Measurements from ENCODE around the gene CD84. TPM values are rescaled to one million over a fixed set of nuclear protein-coding genes. Genes with fewer than 3 reads are reported as not detected.
"Not testable (repeated sequence)": the region's sequence is repeated elsewhere in the genome, so short reads cannot be mapped to it uniquely, and the experiment has no call there.

The CD84 gene
- total and polyA plus RNA-seq, 4 donors, result 3.3 to 10.1 (median 5.3) TPM

DNA sequence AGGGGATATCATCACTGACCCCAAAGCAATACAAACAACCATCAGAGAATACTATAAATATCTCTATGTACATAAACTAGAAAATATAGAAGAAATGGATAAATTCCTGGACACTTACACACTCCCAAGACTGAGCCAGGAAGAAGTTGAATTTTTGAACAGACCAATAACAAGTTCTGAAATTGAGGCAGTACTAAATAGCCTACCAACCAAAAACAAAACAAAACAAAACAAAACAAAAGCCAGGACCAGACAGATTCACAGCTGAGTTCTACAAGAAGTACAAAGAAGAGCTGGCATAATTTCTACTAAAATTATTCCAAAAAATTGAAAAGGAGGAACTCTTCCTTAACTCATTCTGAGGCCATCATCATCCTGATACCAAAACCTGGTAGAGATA, 18.5 kb downstream of the CD84 start:
- no peak for DNase-seq (ENCODE audit: low read depth in 4 of 6, low spot score in 6 of 6)
- H3K36me3 ChIP-seq (ENCODE audit: control insufficient read depth, insufficient read depth, low read length), result no peaks in the 10 kb centered on the region
- no peak overlapping the region for H3K4me3 ChIP-seq (ENCODE audit: low read depth, low read length)
- H3K9me3 ChIP-seq (ENCODE audit: control insufficient read depth, insufficient read depth, low read length), result no peaks in the 10 kb centered on the region
- H3K27me3 ChIP-seq (ENCODE audit: control insufficient read depth, insufficient read depth, low read length), result no peaks in the 10 kb centered on the region
- H3K4me1 ChIP-seq (ENCODE audit: control insufficient read depth, insufficient read depth, low read length), result no peaks in the 10 kb centered on the region
- no peak overlapping the region for H3K27ac ChIP-seq (ENCODE audit: low read depth, low read length)

DNA sequence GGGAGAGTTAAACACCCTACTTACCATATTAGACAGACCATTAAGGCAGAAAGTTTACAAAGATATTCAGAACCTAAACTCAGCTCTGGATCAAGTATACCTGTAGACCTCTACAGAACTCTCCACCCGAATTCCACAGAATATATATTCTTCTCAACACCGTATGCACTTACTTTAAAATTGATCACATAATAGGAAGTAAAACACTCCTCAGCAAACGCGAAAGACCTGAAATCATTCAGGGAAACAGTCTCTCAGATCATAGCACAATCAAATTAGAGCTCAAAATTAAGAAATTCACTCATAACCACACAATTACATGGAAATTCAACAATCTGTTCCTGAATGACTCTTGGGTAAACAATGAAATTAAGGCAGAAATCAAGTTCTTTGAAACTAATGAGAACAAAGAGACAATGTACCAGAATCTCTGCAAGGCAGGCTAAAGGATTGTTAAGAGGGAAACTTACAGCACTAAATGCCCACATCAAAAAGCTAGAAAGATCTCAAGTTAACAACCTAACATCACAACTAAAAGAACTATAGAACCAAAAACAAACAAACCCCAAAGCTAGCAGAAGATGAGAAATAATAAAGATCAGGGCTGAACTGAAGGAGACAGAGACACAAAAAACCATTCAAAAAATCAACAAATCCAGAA, 19.1 kb downstream of the CD84 start:
- WGBS (ENCODE audit: insufficient coverage), result 40% methylated on average over 1 of the region's 4 CpGs
- H3K27ac ChIP-seq (ENCODE audit: low read depth, low read length), result no peak overlapping the region
- H3K36me3 ChIP-seq (ENCODE audit: control insufficient read depth, insufficient read depth, low read length), result no peaks in the 10 kb centered on the region
- DNase-seq (ENCODE audit: low read depth in 4 of 6, low spot score in 6 of 6), result no peak
- no peaks in the 10 kb centered on the region for H3K4me1 ChIP-seq (ENCODE audit: control insufficient read depth, insufficient read depth, low read length)
- no peaks in the 10 kb centered on the region for H3K9me3 ChIP-seq (ENCODE audit: control insufficient read depth, insufficient read depth, low read length)
- H3K4me3 ChIP-seq (ENCODE audit: low read depth, low read length), result no peak overlapping the region
- H3K27me3 ChIP-seq (ENCODE audit: control insufficient read depth, insufficient read depth, low read length), result no peaks in the 10 kb centered on the region

DNA sequence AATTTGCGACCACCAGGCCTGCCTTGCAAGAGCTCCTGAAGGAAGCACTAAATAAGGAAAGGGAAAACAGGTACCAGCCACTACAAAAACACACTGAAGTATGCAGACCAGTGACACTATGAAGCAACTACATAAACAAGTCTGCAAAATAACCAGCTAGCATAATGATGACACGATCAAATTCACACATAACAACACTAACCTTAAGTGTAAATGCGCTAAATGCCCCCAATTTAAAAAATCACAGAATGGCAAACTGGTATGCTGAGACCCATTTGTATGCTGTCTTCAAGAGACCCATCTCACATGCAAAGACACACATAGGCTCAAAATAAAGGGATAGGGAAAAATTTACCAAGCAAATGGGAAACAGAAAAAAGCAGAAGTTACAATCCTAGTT, 19.9 kb downstream of the CD84 start:
- WGBS (ENCODE audit: insufficient coverage), result 92% methylated on average over 3 of the region's 3 CpGs
- H3K36me3 ChIP-seq (ENCODE audit: control insufficient read depth, insufficient read depth, low read length); H3K27me3 ChIP-seq (ENCODE audit: control insufficient read depth, insufficient read depth, low read length); H3K4me1 ChIP-seq (ENCODE audit: control insufficient read depth, insufficient read depth, low read length); H3K9me3 ChIP-seq (ENCODE audit: control insufficient read depth, insufficient read depth, low read length); H3K4me3 ChIP-seq (ENCODE audit: low read depth, low read length); H3K27ac ChIP-seq (ENCODE audit: low read depth, low read length); DNase-seq (ENCODE audit: low read depth in 4 of 6, low spot score in 6 of 6): not testable (repeated sequence)

DNA sequence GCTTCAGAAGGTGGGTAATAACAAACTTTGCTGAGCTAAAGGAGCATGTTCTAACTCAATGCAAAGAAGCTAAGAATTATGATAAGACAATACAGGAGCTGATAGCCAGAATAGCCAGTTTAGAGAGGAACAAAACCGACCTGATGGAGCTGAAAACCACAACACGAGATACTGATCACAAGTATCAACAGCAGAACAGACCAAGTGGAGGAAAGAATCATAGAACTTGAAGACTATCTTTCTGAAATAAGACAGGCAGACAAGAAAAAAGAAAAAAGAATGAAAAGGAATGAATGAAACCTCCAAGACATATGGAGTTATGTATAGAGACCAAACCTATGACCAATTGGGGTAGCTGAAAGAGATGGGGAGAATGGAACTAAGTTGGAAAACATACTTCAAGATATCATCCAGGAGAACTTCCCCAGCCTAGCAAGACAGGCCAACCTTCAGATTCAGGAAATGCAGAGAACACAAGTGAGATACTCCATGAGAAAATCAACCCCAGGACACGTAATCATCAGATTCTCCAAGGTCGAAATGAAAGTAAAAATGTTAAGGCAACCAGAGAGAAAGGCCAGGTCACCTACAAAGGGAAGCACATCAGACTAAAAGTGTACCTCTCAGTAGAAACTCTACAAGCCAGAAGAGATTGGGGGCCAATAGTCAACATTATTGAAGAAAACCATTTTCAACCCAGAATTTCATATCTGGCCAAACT, 20.5 kb downstream of the CD84 start:
- no peaks in the 10 kb centered on the region for H3K4me1 ChIP-seq (ENCODE audit: control insufficient read depth, insufficient read depth, low read length)
- no peaks in the 10 kb centered on the region for H3K36me3 ChIP-seq (ENCODE audit: control insufficient read depth, insufficient read depth, low read length)
- DNase-seq (ENCODE audit: low read depth in 4 of 6, low spot score in 6 of 6), result no peak
- H3K4me3 ChIP-seq (ENCODE audit: low read depth, low read length), result no peak overlapping the region
- no peaks in the 10 kb centered on the region for H3K27me3 ChIP-seq (ENCODE audit: control insufficient read depth, insufficient read depth, low read length)
- 80% methylated on average over 1 of the region's 4 CpGs for WGBS (ENCODE audit: insufficient coverage)
- no peak overlapping the region for H3K27ac ChIP-seq (ENCODE audit: low read depth, low read length)
- H3K9me3 ChIP-seq (ENCODE audit: control insufficient read depth, insufficient read depth, low read length), result no peaks in the 10 kb centered on the region

DNA sequence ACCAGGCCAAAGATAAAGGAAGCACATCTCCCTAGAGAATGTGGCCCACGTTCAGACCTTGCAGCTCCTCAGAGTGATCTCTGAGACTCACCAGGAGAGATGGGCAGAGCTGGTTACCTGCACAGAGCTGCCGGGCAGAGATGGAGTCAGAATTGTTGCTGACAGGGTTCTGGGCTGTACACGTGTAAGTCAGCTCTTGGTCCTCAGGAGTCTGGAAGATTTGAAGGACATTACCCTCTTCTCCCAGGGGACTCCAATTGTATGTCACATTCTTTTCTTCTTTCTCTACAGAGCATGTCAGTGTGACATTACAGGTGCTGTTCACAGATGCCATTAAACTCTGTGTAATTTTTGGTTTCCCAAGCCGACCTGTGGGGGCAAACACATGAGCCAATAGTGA, 25.5 kb downstream of the CD84 start:
- Histone ChIP-seq H3K36me3 (ENCODE audit: control insufficient read depth, insufficient read depth, low read length) (no peaks in the 10 kb centered on the region), H3K27me3 (ENCODE audit: control insufficient read depth, insufficient read depth, low read length) (no peaks in the 10 kb centered on the region), H3K27ac (ENCODE audit: low read depth, low read length) (no peak overlapping the region), H3K4me3 (ENCODE audit: low read depth, low read length) (no peak overlapping the region), H3K4me1 (ENCODE audit: control insufficient read depth, insufficient read depth, low read length) (no peaks in the 10 kb centered on the region), H3K9me3 (ENCODE audit: control insufficient read depth, insufficient read depth, low read length) (no peaks in the 10 kb centered on the region)
- WGBS (ENCODE audit: insufficient coverage), result 80% methylated on average over 3 of the region's 4 CpGs
- DNase-seq (ENCODE audit: low read depth in 4 of 6, low spot score in 6 of 6), result no peak

DNA sequence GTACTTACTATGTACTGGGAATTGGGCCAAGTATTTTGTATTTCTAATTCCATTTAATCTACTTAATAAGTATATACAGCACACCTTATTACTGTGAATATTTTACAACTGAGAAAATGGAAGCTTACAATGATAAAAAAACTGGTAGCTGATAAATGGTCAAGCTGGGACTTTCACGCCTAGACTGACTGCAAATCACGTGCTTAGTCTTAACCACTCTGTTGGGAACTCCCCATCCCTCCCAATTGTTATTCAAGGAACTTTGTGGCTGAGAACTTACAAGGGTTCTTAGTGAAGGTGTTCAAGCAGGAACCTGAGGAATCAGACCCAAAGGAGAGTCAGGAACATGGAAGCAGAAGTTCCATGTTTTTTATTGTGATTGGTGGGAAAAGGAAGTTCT, 26.9 kb downstream of the CD84 start:
- WGBS (ENCODE audit: insufficient coverage), result no CpG with 5 or more reads among the region's 2 CpGs
- no peak overlapping the region for H3K4me3 ChIP-seq (ENCODE audit: low read depth, low read length)
- no peaks in the 10 kb centered on the region for H3K4me1 ChIP-seq (ENCODE audit: control insufficient read depth, insufficient read depth, low read length)
- no peaks in the 10 kb centered on the region for H3K9me3 ChIP-seq (ENCODE audit: control insufficient read depth, insufficient read depth, low read length)
- no peak for DNase-seq (ENCODE audit: low read depth in 4 of 6, low spot score in 6 of 6)
- H3K36me3 ChIP-seq (ENCODE audit: control insufficient read depth, insufficient read depth, low read length), result no peaks in the 10 kb centered on the region
- H3K27me3 ChIP-seq (ENCODE audit: control insufficient read depth, insufficient read depth, low read length), result no peaks in the 10 kb centered on the region
- no peak overlapping the region for H3K27ac ChIP-seq (ENCODE audit: low read depth, low read length)

DNA sequence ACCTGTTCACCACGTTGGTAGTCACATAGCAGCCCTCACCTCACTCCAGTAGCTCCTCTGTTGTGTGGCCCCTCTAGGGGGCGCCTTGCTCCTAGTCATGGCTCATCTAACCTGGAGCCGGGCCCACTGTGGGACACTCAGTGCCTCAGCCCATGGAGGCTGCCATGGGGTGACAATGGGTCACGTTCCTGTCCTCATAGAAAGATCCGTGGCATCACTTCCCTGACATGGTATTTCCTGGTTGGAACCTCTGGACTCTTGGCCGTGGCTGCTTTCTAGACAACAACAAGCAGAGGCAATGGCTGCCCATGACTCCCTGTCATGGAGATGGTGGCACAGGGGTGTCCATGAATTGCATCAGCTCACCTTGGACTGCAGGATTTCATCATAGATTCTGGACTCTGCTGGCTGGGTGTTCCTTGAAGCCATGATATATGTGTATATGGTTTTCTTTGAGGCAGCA, 28.7 kb downstream of the CD84 start:
- no peak overlapping the region for H3K27ac ChIP-seq (ENCODE audit: low read depth, low read length)
- H3K4me3 ChIP-seq (ENCODE audit: low read depth, low read length), result no peak overlapping the region
- H3K27me3 ChIP-seq (ENCODE audit: control insufficient read depth, insufficient read depth, low read length), result no peaks in the 10 kb centered on the region
- 73% methylated on average over 6 of the region's 6 CpGs for WGBS (ENCODE audit: insufficient coverage)
- H3K4me1 ChIP-seq (ENCODE audit: control insufficient read depth, insufficient read depth, low read length), result no peaks in the 10 kb centered on the region
- no peaks in the 10 kb centered on the region for H3K36me3 ChIP-seq (ENCODE audit: control insufficient read depth, insufficient read depth, low read length)
- no peaks in the 10 kb centered on the region for H3K9me3 ChIP-seq (ENCODE audit: control insufficient read depth, insufficient read depth, low read length)
- DNase-seq (ENCODE audit: low read depth in 4 of 6, low spot score in 6 of 6), result no peak

DNA sequence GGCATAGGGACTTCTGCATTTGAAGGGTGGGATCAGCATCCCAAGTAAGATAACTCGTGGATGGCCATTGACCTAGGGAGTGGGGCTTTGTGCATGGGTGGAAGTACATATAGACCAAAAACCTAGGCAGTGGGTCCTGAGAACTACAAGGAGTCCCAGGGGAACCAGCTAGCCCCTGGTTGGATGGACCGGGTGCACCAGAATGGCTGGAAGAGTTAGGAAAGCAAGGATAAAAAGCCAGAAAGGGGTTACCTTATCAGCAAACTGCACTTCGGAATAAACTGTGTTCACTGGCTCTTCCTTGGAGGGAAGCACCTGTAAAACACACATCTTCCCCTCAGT, 29.7 kb downstream of the CD84 start:
- DNase-seq (ENCODE audit: low read depth in 4 of 6, low spot score in 6 of 6), result no peak
- H3K4me3 ChIP-seq (ENCODE audit: low read depth, low read length), result no peak overlapping the region
- H3K9me3 ChIP-seq (ENCODE audit: control insufficient read depth, insufficient read depth, low read length), result no peaks in the 10 kb centered on the region
- H3K36me3 ChIP-seq (ENCODE audit: control insufficient read depth, insufficient read depth, low read length), result no peaks in the 10 kb centered on the region
- H3K4me1 ChIP-seq (ENCODE audit: control insufficient read depth, insufficient read depth, low read length), result no peaks in the 10 kb centered on the region
- no peaks in the 10 kb centered on the region for H3K27me3 ChIP-seq (ENCODE audit: control insufficient read depth, insufficient read depth, low read length)
- no peak overlapping the region for H3K27ac ChIP-seq (ENCODE audit: low read depth, low read length)
- 81% methylated on average over 3 of the region's 3 CpGs for WGBS (ENCODE audit: insufficient coverage)

DNA sequence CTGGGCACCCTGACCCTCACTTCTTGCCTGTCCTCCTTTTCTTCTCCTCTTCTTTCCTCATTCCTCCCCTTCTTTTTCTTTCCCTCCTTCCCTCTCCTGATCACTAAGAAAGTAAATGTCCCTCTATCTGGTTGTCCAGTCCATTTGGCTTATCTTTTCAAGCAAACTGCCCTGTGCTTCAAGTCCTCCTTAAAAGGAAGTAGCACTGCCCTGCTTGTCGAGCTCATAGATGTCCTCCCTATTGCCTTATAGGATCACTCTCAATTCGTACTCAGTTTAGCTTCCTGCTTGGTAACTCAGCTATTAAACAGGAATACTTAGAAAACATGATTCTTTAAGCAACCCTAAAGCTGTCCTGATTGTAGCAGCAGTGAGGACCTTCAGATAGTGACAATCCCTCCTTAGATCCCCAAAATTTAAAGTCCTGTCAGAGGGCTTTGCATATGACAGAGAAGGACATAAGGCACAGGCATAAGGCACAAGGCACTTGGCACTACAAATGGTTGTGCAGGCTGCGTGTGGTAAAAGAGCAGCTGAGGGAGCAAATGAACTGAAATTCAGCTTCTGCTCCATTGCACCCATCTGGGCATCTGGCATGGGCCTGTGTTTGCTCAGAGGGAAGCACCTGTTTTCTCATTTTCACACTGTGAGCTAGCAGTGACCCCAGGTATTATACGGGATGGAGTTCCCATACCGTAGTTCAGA, 30.2 kb downstream of the CD84 start:
- Histone ChIP-seq H3K36me3 (ENCODE audit: control insufficient read depth, insufficient read depth, low read length) (no peaks in the 10 kb centered on the region), H3K4me3 (ENCODE audit: low read depth, low read length) (no peak overlapping the region), H3K27ac (ENCODE audit: low read depth, low read length) (no peak overlapping the region), H3K27me3 (ENCODE audit: control insufficient read depth, insufficient read depth, low read length) (no peaks in the 10 kb centered on the region), H3K4me1 (ENCODE audit: control insufficient read depth, insufficient read depth, low read length) (no peaks in the 10 kb centered on the region), H3K9me3 (ENCODE audit: control insufficient read depth, insufficient read depth, low read length) (no peaks in the 10 kb centered on the region)
- DNase-seq (ENCODE audit: low read depth in 4 of 6, low spot score in 6 of 6), result peak in 2 of 6 donors; percentile 62 to 71
- WGBS (ENCODE audit: insufficient coverage), result 57% methylated on average over 5 of the region's 5 CpGs

DNA sequence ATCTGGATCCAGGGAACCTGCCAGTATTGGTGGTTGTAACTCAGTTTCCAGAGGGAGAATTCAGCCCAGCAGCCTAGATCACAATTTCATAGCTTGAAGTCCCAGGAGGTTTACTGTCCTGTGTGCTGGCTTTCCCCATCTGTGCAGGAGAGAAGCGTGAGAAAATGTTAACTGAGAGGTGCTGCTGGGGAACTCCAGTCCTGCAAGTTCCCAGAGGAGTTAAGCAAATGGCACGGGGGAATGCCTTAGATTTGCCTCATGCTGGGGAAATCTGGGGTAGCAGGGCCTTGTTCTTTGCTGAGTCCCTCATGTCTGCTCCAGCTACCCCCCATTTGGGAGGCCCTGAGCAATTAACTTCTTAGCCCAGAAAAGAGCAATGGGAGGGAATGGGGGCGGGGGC, 31.1 kb downstream of the CD84 start:
- Histone ChIP-seq H3K4me1 (ENCODE audit: control insufficient read depth, insufficient read depth, low read length) (no peaks in the 10 kb centered on the region), H3K27ac (ENCODE audit: low read depth, low read length) (no peak overlapping the region), H3K9me3 (ENCODE audit: control insufficient read depth, insufficient read depth, low read length) (no peaks in the 10 kb centered on the region), H3K27me3 (ENCODE audit: control insufficient read depth, insufficient read depth, low read length) (no peaks in the 10 kb centered on the region), H3K36me3 (ENCODE audit: control insufficient read depth, insufficient read depth, low read length) (no peaks in the 10 kb centered on the region), H3K4me3 (ENCODE audit: low read depth, low read length) (no peak overlapping the region)
- DNase-seq (ENCODE audit: low read depth in 4 of 6, low spot score in 6 of 6), result no peak
- WGBS (ENCODE audit: insufficient coverage), result 65% methylated on average over 2 of the region's 3 CpGs
